Measurements from ENCODE around the gene FAM107B.
A peak's percentile ranks its signal among the peaks of the same experiment; 100 is the strongest.
"Not testable (repeated sequence)": the region's sequence is repeated elsewhere in the genome, so short reads cannot be mapped to it uniquely, and the experiment has no call there.

Gene FAM107B

DNA sequence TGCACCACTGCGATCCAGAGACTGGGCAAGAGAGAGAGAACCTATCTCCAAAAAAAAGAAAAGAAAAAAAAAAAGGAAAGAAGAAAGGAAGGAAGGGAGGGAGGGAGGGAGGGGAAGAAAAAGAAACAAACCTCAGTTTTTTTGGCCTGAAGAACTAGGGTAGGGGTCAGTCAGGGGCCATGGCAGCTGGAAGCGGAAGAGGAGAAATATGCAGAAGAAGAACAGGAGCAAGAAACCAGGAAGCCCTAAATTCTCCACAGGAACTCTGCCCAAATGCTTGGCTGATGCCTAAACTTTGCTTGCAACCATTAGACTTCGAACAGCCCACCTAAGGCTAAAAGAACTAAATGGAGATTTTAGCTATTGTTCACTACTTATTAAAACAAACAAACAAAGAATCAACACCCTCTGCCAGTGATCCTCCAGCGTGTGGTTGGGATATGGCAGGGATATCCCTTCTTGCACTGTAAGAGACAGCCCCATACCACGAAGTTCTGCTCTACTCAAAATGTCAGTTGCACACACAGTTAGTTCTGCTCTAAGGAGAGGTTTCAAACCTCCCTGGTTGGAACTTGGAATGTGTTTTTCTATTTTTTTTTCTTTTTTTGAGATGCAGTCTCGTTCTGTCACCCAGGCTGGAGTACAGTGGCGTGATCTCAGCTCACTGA is 139.5 kb downstream of the FAM107B start:
- no peak for DNase-seq (ENCODE audit: low read depth in 2 of 2)

DNA sequence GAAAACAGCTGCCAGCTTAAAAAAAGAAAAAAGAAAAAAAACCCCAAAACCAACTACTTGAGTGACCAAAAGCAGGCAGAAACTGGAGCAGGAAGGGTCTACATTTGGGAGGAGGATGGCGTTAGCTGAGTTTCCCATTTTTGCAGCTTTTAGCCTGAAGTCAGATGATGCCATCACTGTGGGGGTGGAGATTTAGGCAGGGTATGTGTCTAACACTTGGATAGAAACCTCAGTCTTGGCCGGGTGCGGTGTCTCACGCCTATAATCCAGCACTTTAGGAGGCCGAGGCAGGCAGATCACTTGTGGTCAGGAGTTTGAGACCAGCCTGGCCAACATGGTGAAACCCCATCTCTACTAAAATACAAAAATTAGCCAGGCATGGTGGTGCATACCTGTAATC is 140.1 kb downstream of the FAM107B start:
- not testable (repeated sequence) for DNase-seq (ENCODE audit: low read depth in 2 of 2)

- DNase-seq (ENCODE audit: low read depth in 2 of 2) = no peak
Observed at GRCh38 chr10:14625765-14626525, 148.8 kb downstream of the FAM107B start.

DNA sequence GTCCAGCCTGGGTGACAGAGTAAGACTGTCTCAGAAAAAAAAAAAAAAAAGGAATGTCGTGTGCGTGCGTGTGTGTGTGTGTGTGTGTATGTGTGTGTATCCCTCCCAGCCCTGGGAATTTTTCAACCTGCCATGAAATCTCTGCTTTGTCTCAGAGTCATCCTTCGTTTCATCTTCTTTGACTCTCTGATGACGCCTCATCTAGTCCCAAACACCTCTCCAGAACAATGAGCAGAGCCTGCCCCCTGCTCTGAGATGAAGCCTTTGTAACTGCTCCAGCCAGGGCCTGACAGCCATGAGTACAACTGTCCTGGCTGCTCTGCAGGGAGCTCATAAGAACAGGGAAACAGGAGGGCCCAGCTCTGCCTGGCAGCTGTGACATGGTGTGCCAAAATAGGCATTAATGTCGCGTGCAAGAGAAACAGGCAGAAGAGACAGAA is 149.5 kb downstream of the FAM107B start:
- DNase-seq (ENCODE audit: low read depth in 2 of 2) = no peak

DNA sequence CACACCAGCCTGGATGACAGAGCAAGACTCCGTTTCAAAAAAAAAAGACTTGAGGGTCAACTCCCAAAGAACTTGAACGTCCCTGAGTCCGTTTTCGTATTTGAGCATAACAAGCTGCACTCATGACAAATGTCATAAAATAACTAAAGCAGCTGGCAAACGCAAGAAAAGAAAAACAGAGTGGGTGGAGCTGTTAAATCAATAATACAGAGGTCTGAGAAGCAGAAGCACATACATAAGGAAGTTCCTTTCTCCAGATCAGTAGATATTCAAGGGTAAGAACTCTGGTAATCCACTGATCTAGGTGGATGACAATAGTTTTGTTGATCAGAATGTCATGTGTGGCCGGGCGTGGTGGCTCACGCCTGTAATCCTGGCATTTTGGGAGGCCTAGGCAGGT is 150.1 kb downstream of the FAM107B start:
- no peak for DNase-seq (ENCODE audit: low read depth in 2 of 2)

DNA sequence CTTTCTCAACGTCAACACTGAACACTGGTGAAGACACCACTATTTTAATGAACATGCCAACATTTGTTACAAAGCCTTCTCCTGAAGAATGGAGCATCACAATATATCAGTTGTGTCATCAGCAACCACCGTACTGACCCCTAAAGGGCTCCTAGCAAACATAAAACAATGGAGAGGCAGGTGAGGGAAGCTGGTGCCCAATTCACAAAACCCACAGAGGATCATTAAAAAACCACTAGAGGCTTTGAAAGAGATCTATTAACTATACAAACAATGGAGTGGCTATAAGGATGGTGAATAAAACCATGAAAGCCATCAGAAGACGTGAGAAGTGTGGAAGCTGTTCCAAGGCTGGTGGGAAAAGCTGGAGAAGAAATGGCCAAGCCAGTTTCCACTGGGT is 150.8 kb downstream of the FAM107B start:
- no peak for DNase-seq (ENCODE audit: low read depth in 2 of 2)

GRCh38 chr10:14621037-14621436 is 153.7 kb downstream of the FAM107B start:
- DNase-seq (ENCODE audit: low read depth in 2 of 2) = no peak

DNA sequence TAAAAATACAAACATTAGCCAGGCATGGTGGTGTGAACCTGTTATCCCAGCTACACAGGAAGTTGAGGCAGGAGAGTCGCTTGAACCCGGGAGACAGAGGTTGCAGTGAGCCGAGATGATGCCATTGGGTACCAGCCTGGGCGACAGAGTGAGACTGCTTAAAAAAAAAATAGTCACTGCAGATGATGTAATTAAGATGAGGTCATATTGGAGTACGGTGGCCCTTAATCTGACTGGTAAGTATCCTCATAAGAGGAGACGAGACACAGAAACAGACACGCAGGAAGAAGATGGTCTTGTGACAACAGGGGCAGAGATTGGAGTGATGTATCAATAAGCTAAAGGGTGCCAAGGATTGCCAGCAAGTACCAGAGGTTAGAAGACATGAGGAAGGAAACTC is 156.0 kb downstream of the FAM107B start:
- DNase-seq (ENCODE audit: low read depth in 2 of 2) = no peak

- DNase-seq (ENCODE audit: low read depth in 2 of 2) = no peak
Observed at GRCh38 chr10:14617852-14618251, 156.8 kb downstream of the FAM107B start.

GRCh38 chr10:14616955-14617730 is 157.6 kb downstream of the FAM107B start:
- DNase-seq (ENCODE audit: low read depth in 2 of 2) = no peak

GRCh38 chr10:14616465-14616864 is 158.2 kb downstream of the FAM107B start:
- no peak for DNase-seq (ENCODE audit: low read depth in 2 of 2)

GRCh38 chr10:14613588-14613920 is 161.1 kb downstream of the FAM107B start:
- DNase-seq (ENCODE audit: low read depth in 2 of 2) = no peak

DNA sequence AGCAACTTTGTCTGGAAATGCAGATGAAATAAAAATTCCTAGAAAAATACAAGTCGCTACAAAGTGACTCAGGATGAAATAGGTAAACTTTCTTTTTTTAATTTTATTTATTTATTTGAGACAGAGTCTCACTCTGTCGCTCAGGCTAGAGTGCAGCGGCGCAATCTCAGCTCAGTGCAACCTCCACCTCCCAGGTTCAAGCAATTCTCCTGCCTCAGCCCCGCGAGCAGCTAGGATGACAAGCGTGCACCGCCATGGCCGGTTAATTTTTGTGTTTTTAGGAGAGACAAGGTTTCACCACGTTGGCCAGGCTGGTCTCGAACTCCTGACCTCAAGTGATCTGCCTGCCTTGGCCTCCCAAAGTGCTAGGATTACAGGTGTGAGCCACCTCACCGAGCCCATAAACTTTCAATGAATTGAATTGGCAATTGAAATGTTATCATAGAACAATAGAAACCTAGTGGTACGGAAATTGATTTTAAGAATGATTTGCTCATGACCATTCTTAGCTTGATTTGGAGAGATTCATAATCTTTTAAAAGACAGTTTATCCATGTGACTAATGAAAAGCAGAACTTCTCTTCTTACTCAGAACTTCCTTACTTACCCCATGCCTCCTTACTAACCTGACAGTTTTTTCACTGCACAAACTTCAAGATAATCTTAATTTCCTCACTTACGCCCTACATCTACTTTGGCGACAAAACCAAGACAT is 161.7 kb downstream of the FAM107B start:
- no peak for DNase-seq (ENCODE audit: low read depth in 2 of 2)

GRCh38 chr10:14611968-14612693 is 162.6 kb downstream of the FAM107B start:
- DNase-seq (ENCODE audit: low read depth in 2 of 2) = no peak

- no peak for DNase-seq (ENCODE audit: low read depth in 2 of 2)
Observed at GRCh38 chr10:14609178-14609577, 165.5 kb downstream of the FAM107B start.

DNA sequence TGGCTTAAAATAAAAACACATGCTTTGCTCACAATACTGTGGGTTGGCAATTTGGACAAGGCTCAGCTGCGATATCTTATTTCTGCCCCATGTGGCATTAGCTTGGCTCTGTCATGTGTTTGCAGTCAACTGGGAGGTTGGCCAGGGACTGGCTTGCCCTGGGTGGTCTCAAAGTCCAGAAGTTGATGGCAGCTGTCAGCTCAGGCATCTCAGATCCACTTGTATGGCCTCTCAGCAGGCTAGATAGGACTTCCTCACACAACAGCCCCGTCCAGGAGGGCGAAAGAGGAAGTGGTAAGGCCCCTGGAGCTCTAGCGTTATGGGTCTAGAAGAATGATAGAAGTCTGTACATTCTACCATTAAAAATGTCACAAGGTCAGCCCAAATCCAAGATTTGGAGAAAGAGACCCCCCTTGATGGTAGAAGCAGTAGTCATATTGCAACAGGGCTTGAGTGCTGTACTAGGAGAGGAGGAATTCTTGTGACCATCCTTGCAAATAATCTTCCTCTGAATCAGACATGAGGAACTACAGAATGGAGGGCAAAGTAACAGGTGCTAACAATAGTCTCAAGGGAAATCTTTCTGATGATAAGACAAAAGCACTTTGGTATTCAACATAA is 166.2 kb downstream of the FAM107B start:
- no peak for DNase-seq (ENCODE audit: low read depth in 2 of 2)

DNA sequence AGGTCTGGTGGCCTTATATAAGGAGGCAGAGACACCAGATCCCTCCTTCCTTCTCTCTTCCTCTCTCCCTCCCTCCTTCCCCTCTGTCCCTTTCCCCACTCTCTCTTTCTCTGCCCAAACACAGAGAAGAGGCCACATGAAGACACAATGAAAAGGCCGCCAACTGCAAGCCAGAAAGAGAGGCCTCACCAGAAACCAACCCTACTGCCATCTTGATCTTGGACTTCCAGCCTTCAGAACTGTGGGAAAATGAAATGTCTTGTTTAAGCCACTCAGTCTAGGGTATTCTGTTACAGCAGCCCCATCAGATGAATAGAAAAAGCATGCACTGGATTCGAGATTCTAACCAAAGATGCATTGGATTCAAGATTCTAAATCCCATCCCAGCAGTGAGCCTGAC is 168.1 kb downstream of the FAM107B start:
- DNase-seq (ENCODE audit: low read depth in 2 of 2) = no peak

DNA sequence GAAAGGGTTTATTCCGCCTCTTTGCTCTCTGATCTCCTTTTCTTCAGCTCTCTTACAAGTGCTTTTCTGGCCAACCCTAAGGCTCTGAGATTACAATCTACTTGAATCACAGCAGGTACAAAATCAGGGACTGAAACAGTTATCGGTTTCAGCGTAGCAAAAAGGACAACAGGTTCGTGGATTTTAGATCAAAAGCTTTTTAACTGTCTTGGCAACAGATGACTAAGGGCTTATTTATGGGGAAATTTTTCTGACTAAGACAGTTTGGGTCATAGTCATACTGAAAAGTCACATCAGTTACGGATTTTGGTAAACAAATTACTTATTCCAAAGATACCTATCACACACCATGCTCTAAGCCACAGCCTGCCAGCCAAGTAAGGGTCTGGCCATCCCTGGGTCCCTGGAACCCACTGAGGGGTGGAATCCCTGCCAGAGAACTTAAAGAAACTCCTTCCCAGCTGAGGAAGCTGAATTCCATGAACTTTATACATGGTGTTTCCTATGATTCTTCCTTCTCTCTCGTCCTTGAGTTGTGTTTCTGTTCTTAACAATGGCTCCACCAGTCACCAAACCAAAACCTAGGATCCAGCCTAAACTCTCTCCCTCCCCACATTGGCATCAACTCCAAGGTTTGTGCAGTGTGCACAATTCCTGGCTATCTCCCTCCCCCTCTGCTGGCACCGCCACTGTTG is 169.3 kb downstream of the FAM107B start:
- no peak for DNase-seq (ENCODE audit: low read depth in 2 of 2)

- DNase-seq (ENCODE audit: low read depth in 2 of 2) = peak in 1 of 2 experiments; percentile 50
Observed at GRCh38 chr10:14604181-14605142, 170.2 kb downstream of the FAM107B start.
